PC-9 (cell line): ENCODE results near the gene MPV17. TPM values are rescaled to one million over a fixed set of nuclear protein-coding genes. Genes with fewer than 3 reads are reported as not detected.

Experiments used
- BruUV-seq: library from RNA; stranded (reverse); fragments of 400-500 nt; replicated peaks from 2 replicates; lab custom pipeline; 2021; lab: Mats Ljungman, UMichigan
- CTCF ChIA-PET: fragments of 300-600 bp; sonication (Branson Sonifier 250); formaldehyde crosslinking; loops from one replicate; lab custom pipeline; 2022; ENCODE audit warnings: antibody characterized with exemption; lab: Charles Lee
- POLR2A ChIA-PET: fragments of 300-600 bp; sonication (Branson Sonifier 250); formaldehyde crosslinking; loops from one replicate; lab custom pipeline; 2022; ENCODE audit warnings: antibody characterized with exemption; ENCODE audit not compliant: unreplicated experiment; lab: Charles Lee
- DNase-seq, 2 experiments: peaks; one replicate each; pipeline versions ENCODE4 v3.0.0 to v3.0.0-alpha.2; 2015 to 2022; ENCODE audit warnings: mixed read lengths in 1 of 2
- H2AFZ ChIP-seq: fragments of 200-600 bp; sonication (generic); 2 replicates; pipeline ENCODE4 v1.8.1; 2017; ENCODE audit warnings: antibody characterized with exemption
- H3F3A ChIP-seq: fragments of 200-600 bp; sonication (generic); 2 replicates; pipeline ENCODE4 v1.8.1; 2017; ENCODE audit warnings: antibody characterized with exemption, mild to moderate bottlenecking, low read depth; ENCODE audit not compliant: insufficient read depth
- H3K27ac ChIP-seq: fragments of 200-600 bp; sonication (generic); 2 replicates; pipeline ENCODE4 v1.6.1; 2016; ENCODE audit warnings: mixed run types
- H3K27me3 ChIP-seq: fragments of 200-600 bp; sonication (generic); 2 replicates; pipeline ENCODE4 v1.6.1; 2016; ENCODE audit warnings: low read depth, mixed run types; ENCODE audit not compliant: insufficient read depth
- H3K36me3 ChIP-seq: fragments of 200-600 bp; sonication (generic); 2 replicates; pipeline ENCODE4 v1.6.1; 2016; ENCODE audit warnings: low read depth, mixed run types
- H3K4me1 ChIP-seq: fragments of 200-600 bp; sonication (generic); replicated peaks from 2 replicates; pipeline ENCODE4 v1.6.1; 2016; ENCODE audit warnings: mixed run types; ENCODE audit not compliant: insufficient read depth
- H3K4me2 ChIP-seq: fragments of 200-600 bp; sonication (generic); 2 replicates; pipeline ENCODE4 v1.6.1; 2017; ENCODE audit warnings: mixed run types
- H3K4me3 ChIP-seq: fragments of 200-600 bp; sonication (generic); 2 replicates; pipeline ENCODE4 v1.6.1; 2016; ENCODE audit warnings: mixed run types
- H3K79me2 ChIP-seq: fragments of 200-600 bp; sonication (generic); 2 replicates; pipeline ENCODE4 v1.6.1; 2017; ENCODE audit warnings: low read depth, mixed run types
- H3K9me2 ChIP-seq: fragments of 200-600 bp; sonication (generic); 2 replicates; pipeline ENCODE4 v1.8.1; 2017; ENCODE audit warnings: mild to moderate bottlenecking; ENCODE audit not compliant: insufficient read depth
- H3K9me3 ChIP-seq: fragments of 200-600 bp; sonication (generic); 2 replicates; pipeline ENCODE4 v1.8.1; 2016; ENCODE audit warnings: low read depth; ENCODE audit not compliant: insufficient read depth
- H4K20me1 ChIP-seq: fragments of 200-600 bp; sonication (generic); 2 replicates; pipeline ENCODE4 v1.8.1; 2017; ENCODE audit not compliant: insufficient read depth
- CTCF ChIP-seq: fragments of 200-600 bp; sonication (generic); conservative IDR thresholded peaks from 2 replicates; pipeline ENCODE4 v1.6.1; 2017; ENCODE audit warnings: mixed run types, antibody characterized with exemption, mild to moderate bottlenecking, moderate library complexity
- EZH2 ChIP-seq: fragments of 200-600 bp; sonication (generic); IDR thresholded peaks from 2 replicates; pipeline ENCODE4 v1.8.0; 2017; ENCODE audit warnings: antibody characterized with exemption, low read depth
- intact Hi-C: fragments of 100-400 bp; cut with micrococcal nuclease; formaldehyde crosslinking; loops from one replicate; pipeline ENCODE4 v1.10.0; 2022; ENCODE audit not compliant: unreplicated experiment
- total RNA-seq: library from RNA; stranded (reverse); gene quantifications from 2 replicates; pipeline ENCODE4 v1.2.3, GENCODE V29; 2021

MPV17 gene
- total RNA-seq, 1 experiment from 2014 or later, result 47.5 TPM

- no TSS peak for BruUV-seq
- no peaks in the 10 kb centered on the region for H4K20me1 ChIP-seq
- no peaks in the 10 kb centered on the region for H3K36me3 ChIP-seq
- H3K4me2 ChIP-seq, result no peak overlapping the region
- H2AFZ ChIP-seq, result no peak overlapping the region
- no peaks in the 10 kb centered on the region for H3K4me1 ChIP-seq
- H3F3A ChIP-seq, result no peaks in the 10 kb centered on the region; the same call in 1 of the 2 replicates
- no peak for DNase-seq
- H3K27ac ChIP-seq, result no peak overlapping the region
- no peaks in the 10 kb centered on the region for H3K79me2 ChIP-seq
- intact Hi-C loops, result loop anchor here (5.0 kb wide), 1 partner anchor 37 kb away; no protein-coding TSS in a partner anchor
- ChIA-PET CTCF (interaction anchor here (0.6 kb wide), 3 partner anchors 36 to 1359 kb away, joined by 4 to 6 read pairs (median 4); no protein-coding TSS in a partner anchor), POLR2A (no interaction called here)
- no peak for TF ChIP-seq CTCF
- TF ChIP-seq EZH2, result no peak
- no peaks in the 10 kb centered on the region for H3K9me2 ChIP-seq
- no peak overlapping the region for H3K4me3 ChIP-seq
- peaks cover 49% of the 10 kb centered on the region for H3K27me3 ChIP-seq
- no peaks in the 10 kb centered on the region for H3K9me3 ChIP-seq
Measured at GRCh38 chr2:27265536-27265870, 57.4 kb downstream of the MPV17 start.

GRCh38 chr2:27264753-27265535 is 58.0 kb downstream of the MPV17 start:
- ChIA-PET CTCF (interaction anchor here (0.5 to 0.6 kb wide), 4 partner anchors 35 to 1360 kb away, joined by 4 to 6 read pairs (median 4); no protein-coding TSS in a partner anchor), POLR2A (no interaction called here)
- H3K4me3 ChIP-seq, result no peak overlapping the region
- H3K79me2 ChIP-seq, result no peaks in the 10 kb centered on the region
- no peak overlapping the region for H3K27ac ChIP-seq
- peaks cover 52% of the 10 kb centered on the region for H3K27me3 ChIP-seq
- H3K9me3 ChIP-seq, result no peaks in the 10 kb centered on the region
- no peaks in the 10 kb centered on the region for H3K36me3 ChIP-seq
- no peaks in the 10 kb centered on the region; the same call in 1 of the 2 replicates for H3F3A ChIP-seq
- intact Hi-C loops, result loop anchor here (5.0 kb wide), 1 partner anchor 37 kb away; no protein-coding TSS in a partner anchor
- BruUV-seq, result no TSS peak
- DNase-seq, result peak in 1 of 2 experiments; percentile 66
- peak overlapping the region; percentile 29 for H3K4me2 ChIP-seq
- no peak for TF ChIP-seq EZH2
- no peak; the same call in 1 of the 2 replicates for TF ChIP-seq CTCF
- no peaks in the 10 kb centered on the region for H4K20me1 ChIP-seq
- H3K9me2 ChIP-seq, result no peaks in the 10 kb centered on the region
- no peak overlapping the region for H2AFZ ChIP-seq
- no peaks in the 10 kb centered on the region for H3K4me1 ChIP-seq

DNA sequence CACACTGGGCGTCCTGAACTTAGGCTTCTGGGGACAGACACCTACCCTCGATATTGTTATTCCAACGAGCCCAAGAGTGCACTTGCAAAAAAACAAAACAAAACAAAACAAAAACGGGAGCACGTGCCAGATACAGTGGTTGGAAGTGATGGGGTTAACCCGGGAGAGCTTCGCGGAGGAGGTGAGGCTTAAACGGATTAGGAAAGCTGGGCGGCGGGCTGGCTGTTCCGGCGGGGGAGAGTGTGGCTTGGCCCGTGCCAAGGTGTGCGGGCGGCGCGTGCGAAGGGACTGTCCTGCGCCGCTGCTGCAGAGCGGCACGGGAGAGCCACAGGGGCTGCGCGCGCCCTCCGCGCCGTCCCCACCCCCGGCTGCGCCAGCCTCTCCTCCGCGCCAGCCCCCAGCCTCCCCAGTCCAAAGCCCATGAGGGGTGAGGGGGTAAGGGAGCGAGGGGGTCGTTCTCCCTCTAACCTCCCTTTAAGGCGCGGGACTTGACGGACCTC is 58.6 kb downstream of the MPV17 start:
- Histone ChIP-seq H3K27me3 (peaks cover 58% of the 10 kb centered on the region), H3F3A (no peaks in the 10 kb centered on the region; the same call in 1 of the 2 replicates), H3K36me3 (no peaks in the 10 kb centered on the region), H3K4me1 (no peaks in the 10 kb centered on the region), H3K4me3 (no peak overlapping the region), H3K27ac (no peak overlapping the region), H3K9me3 (no peaks in the 10 kb centered on the region), H3K4me2 (peak overlapping the region; percentile 29), H3K9me2 (no peaks in the 10 kb centered on the region), H4K20me1 (no peaks in the 10 kb centered on the region), H3K79me2 (no peaks in the 10 kb centered on the region), H2AFZ (no peak overlapping the region)
- no peak for DNase-seq
- intact Hi-C loops, result no loop called here
- CTCF ChIA-PET, result interaction anchor here (0.8 kb wide), 1 partner anchor 29 kb away, joined by 5 read pairs; no protein-coding TSS in a partner anchor
- POLR2A ChIA-PET, result no interaction called here
- TF ChIP-seq EZH2, result 0 out of 2 replicates have a peak, but pooled peaks have one; percentile 2
- TF ChIP-seq CTCF, result no peak
- BruUV-seq, result no TSS peak
